Measurements from ENCODE around the gene FREM1.

Gene FREM1

DNA sequence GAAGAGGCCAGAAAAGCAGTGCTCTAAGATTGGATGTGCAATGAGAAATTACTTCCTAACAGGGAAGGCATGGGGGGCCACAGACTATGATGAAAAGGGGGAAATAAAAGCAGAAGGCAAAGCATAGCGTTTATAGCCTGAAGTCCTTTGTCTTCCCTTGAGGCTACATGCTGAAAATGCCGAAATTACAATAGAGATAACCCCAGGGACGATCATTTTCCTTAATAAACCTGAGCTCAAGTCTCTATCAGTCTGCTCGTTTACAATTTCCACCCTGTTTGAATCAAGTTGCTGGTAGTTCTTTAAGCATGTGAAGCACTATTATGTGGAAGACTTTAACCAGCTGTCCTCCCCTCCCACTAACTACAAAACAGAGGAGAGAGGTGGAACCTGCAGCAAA, 60.4 kb downstream of the FREM1 start:
- DNase-seq (ENCODE audit: extremely low spot score): no peak
- POLR2A ChIA-PET: no interaction called here

DNA sequence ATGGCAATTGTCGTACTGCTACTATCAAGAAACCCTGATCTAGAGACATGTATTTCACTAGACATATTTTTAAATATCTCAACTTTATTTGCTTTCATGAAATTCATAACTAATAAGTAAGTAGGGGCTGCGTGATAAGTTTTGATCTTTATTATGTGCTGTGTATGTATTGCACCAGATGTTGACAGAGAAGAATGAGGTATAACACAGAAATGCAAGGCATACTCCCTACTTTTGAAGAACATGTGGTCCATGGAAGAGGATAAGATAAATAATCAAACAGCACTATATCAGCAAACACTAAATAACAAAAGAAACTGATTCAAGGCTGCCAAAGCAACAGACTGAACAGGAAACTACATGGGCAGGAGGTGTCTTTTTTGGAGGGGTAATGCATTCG, 60.9 kb downstream of the FREM1 start:
- DNase-seq (ENCODE audit: extremely low spot score): no peak
- TF ChIP-seq L3MBTL2 (conservative IDR thresholded peaks at IDR 0.05): no peak
- no peak for TF ChIP-seq FOXA1 (IDR thresholded peaks at IDR 0.05)
- no peak for TF ChIP-seq HDGF (IDR thresholded peaks at IDR 0.05; ENCODE audit: borderline replicate concordance)
- no peak for TF ChIP-seq ZNF384 (IDR thresholded peaks at IDR 0.05)
- no peak for TF ChIP-seq FOXM1 (IDR thresholded peaks at IDR 0.05; ENCODE audit: borderline replicate concordance)
- TF ChIP-seq, protein P1, sequence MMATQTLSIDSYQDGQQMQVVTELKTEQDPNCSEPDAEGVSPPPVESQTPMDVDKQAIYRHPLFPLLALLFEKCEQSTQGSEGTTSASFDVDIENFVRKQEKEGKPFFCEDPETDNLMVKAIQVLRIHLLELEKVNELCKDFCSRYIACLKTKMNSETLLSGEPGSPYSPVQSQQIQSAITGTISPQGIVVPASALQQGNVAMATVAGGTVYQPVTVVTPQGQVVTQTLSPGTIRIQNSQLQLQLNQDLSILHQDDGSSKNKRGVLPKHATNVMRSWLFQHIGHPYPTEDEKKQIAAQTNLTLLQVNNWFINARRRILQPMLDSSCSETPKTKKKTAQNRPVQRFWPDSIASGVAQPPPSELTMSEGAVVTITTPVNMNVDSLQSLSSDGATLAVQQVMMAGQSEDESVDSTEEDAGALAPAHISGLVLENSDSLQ (IDR thresholded peaks at IDR 0.05): no peak
- TF ChIP-seq ARNT (IDR thresholded peaks at IDR 0.05): no peak
- TF ChIP-seq SUZ12 (IDR thresholded peaks at IDR 0.05): no peak
- no peak for TF ChIP-seq CTBP1 (IDR thresholded peaks at IDR 0.05; ENCODE audit: borderline replicate concordance)
- TF ChIP-seq SP1 (IDR thresholded peaks at IDR 0.05): no peak
- no peak for TF ChIP-seq BHLHE40 (IDR thresholded peaks at IDR 0.05; ENCODE audit: borderline replicate concordance)
- TF ChIP-seq FOXK2 (IDR thresholded peaks at IDR 0.05): no peak
- no peak for TF ChIP-seq LEF1 (IDR thresholded peaks at IDR 0.05; ENCODE audit: borderline replicate concordance)
- TF ChIP-seq ELF4 (IDR thresholded peaks at IDR 0.05): no peak
- CTCF ChIA-PET: interaction anchor here (0.6 kb wide), 1 partner anchor 52 kb away, joined by 7 read pairs; no protein-coding TSS in a partner anchor
- POLR2A ChIA-PET: no interaction called here

More for the DNA sequence above, 60.4 kb downstream of the FREM1 start:
- CTCF ChIA-PET: interaction anchor here (0.6 kb wide), 1 partner anchor 53 kb away, joined by 7 read pairs; no protein-coding TSS in a partner anchor
- TF ChIP-seq TARDBP (IDR thresholded peaks at IDR 0.05): no peak
- no peak for TF ChIP-seq FOXM1 (IDR thresholded peaks at IDR 0.05; ENCODE audit: borderline replicate concordance)
- TF ChIP-seq ELF4 (IDR thresholded peaks at IDR 0.05): no peak
- TF ChIP-seq SP1 (IDR thresholded peaks at IDR 0.05): no peak
- TF ChIP-seq FOXA1 (IDR thresholded peaks at IDR 0.05): no peak
- TF ChIP-seq L3MBTL2 (conservative IDR thresholded peaks at IDR 0.05): no peak
- TF ChIP-seq, protein P1 (IDR thresholded peaks at IDR 0.05): no peak
- no peak for TF ChIP-seq FOXK2 (IDR thresholded peaks at IDR 0.05)

DNA sequence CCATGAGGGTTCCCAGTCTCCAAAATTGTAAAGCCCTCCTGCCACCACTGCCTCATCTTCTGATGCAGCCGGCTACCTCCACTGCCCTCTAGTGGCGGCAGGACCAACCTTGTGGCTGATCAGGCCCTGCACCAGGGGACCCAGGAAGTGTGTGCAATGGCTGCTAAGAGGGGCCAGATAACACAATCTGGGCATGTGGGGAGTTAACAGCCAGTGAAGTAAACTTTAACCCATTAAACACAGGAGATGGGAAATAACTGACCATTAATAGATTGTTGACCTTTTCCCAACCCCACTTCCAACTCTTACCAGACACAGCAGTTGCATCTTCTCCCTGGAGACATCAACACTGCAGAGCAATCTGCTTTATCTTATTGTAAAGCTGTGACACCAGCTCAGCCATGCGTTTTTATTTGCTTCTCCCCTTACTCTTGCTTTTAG, 63.3 kb downstream of the FREM1 start:
- ChIA-PET CTCF (interaction anchor here (0.9 kb wide), 1 partner anchor 9 kb away, joined by 4 read pairs; no protein-coding TSS in a partner anchor), POLR2A (no interaction called here)
- DNase-seq (ENCODE audit: extremely low spot score): peak; percentile 73
- TF ChIP-seq L3MBTL2 (conservative IDR thresholded peaks at IDR 0.05) (no peak), LEF1 (IDR thresholded peaks at IDR 0.05; ENCODE audit: borderline replicate concordance) (no peak), FOXM1 (IDR thresholded peaks at IDR 0.05; ENCODE audit: borderline replicate concordance) (no peak), ELF4 (IDR thresholded peaks at IDR 0.05) (no peak), FOXK2 (IDR thresholded peaks at IDR 0.05) (no peak), SUZ12 (IDR thresholded peaks at IDR 0.05) (no peak), FOXA1 (IDR thresholded peaks at IDR 0.05) (no peak)
- TF ChIP-seq, protein P1 (IDR thresholded peaks at IDR 0.05): no peak

DNA sequence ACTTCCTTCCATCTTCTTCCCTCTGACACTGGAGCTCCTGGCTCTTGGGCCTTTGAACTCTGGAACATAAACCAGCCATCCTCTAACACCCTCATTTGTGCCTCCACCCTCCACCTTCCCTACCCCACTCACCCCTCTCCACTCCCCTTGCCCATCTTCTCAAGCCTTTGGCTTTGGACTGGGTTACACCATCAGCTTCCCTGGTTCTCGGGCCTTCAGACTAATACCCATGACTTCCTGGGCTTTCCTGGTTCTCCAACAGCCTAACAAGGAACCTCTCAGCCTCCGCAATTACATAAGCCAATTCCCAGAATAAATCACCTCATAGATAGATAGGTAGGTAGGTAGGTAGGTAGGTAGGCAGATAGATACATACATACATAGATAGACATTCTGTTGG, 67.1 kb downstream of the FREM1 start:
- ChIA-PET POLR2A (no interaction called here), CTCF (no interaction called here)
- DNase-seq (ENCODE audit: extremely low spot score): no peak
- no peak for TF ChIP-seq ARNT (IDR thresholded peaks at IDR 0.05)
- TF ChIP-seq HDGF (IDR thresholded peaks at IDR 0.05; ENCODE audit: borderline replicate concordance): no peak

DNA sequence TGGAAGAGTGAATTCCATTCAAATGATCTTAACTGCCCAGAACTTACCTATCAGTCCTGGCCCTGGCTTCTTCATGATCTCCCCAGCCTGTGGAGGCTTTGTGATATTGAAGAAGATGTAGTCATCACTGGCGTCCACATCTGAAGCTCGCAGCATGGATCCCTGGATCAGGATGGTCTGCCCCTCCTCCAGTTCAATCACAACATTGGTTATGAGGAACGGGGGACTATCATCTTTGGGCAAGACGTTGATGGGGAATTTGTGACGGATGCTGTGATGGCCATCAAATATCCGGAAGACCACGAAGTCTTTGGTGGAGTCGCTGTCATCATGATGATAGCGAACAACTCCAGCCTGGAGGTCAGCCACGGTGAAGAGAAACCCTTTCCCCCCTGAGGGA, 68.0 kb downstream of the FREM1 start:
- no peak for TF ChIP-seq ELF4 (IDR thresholded peaks at IDR 0.05)
- TF ChIP-seq FOXA1 (IDR thresholded peaks at IDR 0.05): no peak
- TF ChIP-seq SUZ12 (IDR thresholded peaks at IDR 0.05): no peak
- TF ChIP-seq ZNF384 (IDR thresholded peaks at IDR 0.05): no peak
- TF ChIP-seq FOXM1 (IDR thresholded peaks at IDR 0.05; ENCODE audit: borderline replicate concordance): no peak
- no peak for TF ChIP-seq ARNT (IDR thresholded peaks at IDR 0.05)
- no peak for TF ChIP-seq NFRKB (IDR thresholded peaks at IDR 0.05)
- no peak for TF ChIP-seq FOXK2 (IDR thresholded peaks at IDR 0.05)
- no peak for TF ChIP-seq BHLHE40 (IDR thresholded peaks at IDR 0.05; ENCODE audit: borderline replicate concordance)
- TF ChIP-seq CTBP1 (IDR thresholded peaks at IDR 0.05; ENCODE audit: borderline replicate concordance): no peak
- no peak for TF ChIP-seq LEF1 (IDR thresholded peaks at IDR 0.05; ENCODE audit: borderline replicate concordance)
- TF ChIP-seq, protein P1 (IDR thresholded peaks at IDR 0.05): no peak
- no peak for TF ChIP-seq SP1 (IDR thresholded peaks at IDR 0.05)
- TF ChIP-seq L3MBTL2 (conservative IDR thresholded peaks at IDR 0.05): no peak
- no peak for TF ChIP-seq TARDBP (IDR thresholded peaks at IDR 0.05)
- ChIA-PET CTCF (no interaction called here), POLR2A (no interaction called here)
- DNase-seq (ENCODE audit: extremely low spot score): no peak

DNA sequence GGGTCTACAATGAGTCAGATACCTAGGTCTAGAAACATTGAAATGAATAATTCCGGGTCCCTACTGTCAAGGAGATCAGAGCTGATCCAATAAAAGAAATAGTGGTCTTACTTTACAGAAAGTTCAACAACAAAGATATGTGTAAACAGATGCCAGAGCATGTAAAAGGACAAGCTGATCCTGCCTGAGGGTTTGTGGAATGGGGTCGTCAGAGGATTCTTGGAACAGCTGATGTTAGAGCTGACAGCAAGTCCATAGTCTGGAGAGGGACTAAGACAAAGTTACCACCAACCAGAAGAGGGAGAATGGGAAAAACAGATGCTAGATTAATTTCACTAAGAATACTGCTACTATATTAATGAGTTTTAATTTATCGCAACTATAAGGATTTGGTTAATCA, 71.5 kb downstream of the FREM1 start:
- ChIA-PET CTCF (interaction anchor here (0.6 kb wide), 1 partner anchor 176 kb away, joined by 3 read pairs; no protein-coding TSS in a partner anchor), POLR2A (no interaction called here)
- no peak for DNase-seq (ENCODE audit: extremely low spot score)
- TF ChIP-seq BHLHE40 (IDR thresholded peaks at IDR 0.05; ENCODE audit: borderline replicate concordance): no peak
- TF ChIP-seq SP1 (IDR thresholded peaks at IDR 0.05): no peak
- TF ChIP-seq HDGF (IDR thresholded peaks at IDR 0.05; ENCODE audit: borderline replicate concordance): no peak
- no peak for TF ChIP-seq ARNT (IDR thresholded peaks at IDR 0.05)
- no peak for TF ChIP-seq TARDBP (IDR thresholded peaks at IDR 0.05)
- TF ChIP-seq FOXA1 (IDR thresholded peaks at IDR 0.05): no peak
- no peak for TF ChIP-seq SUZ12 (IDR thresholded peaks at IDR 0.05)
- TF ChIP-seq, protein P1 (IDR thresholded peaks at IDR 0.05): no peak
- TF ChIP-seq NFRKB (IDR thresholded peaks at IDR 0.05): no peak
- no peak for TF ChIP-seq L3MBTL2 (conservative IDR thresholded peaks at IDR 0.05)
- TF ChIP-seq ELF4 (IDR thresholded peaks at IDR 0.05): no peak
- no peak for TF ChIP-seq ZNF384 (IDR thresholded peaks at IDR 0.05)
- TF ChIP-seq FOXK2 (IDR thresholded peaks at IDR 0.05): no peak
- TF ChIP-seq LEF1 (IDR thresholded peaks at IDR 0.05; ENCODE audit: borderline replicate concordance): no peak
- TF ChIP-seq FOXM1 (IDR thresholded peaks at IDR 0.05; ENCODE audit: borderline replicate concordance): no peak
- TF ChIP-seq CTBP1 (IDR thresholded peaks at IDR 0.05; ENCODE audit: borderline replicate concordance): no peak

All from HEK293T (cell line).